Stimulated activated naive CD8-positive, alpha-beta T cell treated with anti-CD3 and anti-CD28 coated beads, Interleukin-15, Interleukin-2, amounts not matched to agents 100 ng/mL and 50 ng/mL, for 24 hours (primary cell): ENCODE results near the gene UBR4.

ENCODE experiments used
- H3K27ac Mint-ChIP-seq: one replicate; pipeline ENCODE4 v1.8.0; 2021; ENCODE audit warnings: mild to moderate bottlenecking, mixed read lengths
- H3K27me3 Mint-ChIP-seq: one replicate; pipeline ENCODE4 v1.8.0; 2021; ENCODE audit warnings: mixed read lengths
- H3K36me3 Mint-ChIP-seq: one replicate; pipeline ENCODE4 v1.8.0; 2021; ENCODE audit warnings: low read depth, mixed read lengths
- H3K4me1 Mint-ChIP-seq: one replicate; pipeline ENCODE4 v1.8.0; 2021; ENCODE audit warnings: low read depth, mixed read lengths
- H3K4me3 Mint-ChIP-seq: one replicate; pipeline ENCODE4 v1.8.0; 2021; ENCODE audit warnings: mild to moderate bottlenecking, mixed read lengths
- H3K9me3 Mint-ChIP-seq: one replicate; pipeline ENCODE4 v1.8.0; 2021; ENCODE audit warnings: mixed read lengths

UBR4 gene

GRCh38 chr1:19120070-19120469 lies 90.0 kb downstream of the UBR4 start:
- H3K27me3 Mint-ChIP-seq: no peaks in the 10 kb centered on the region
- peaks cover 93% of the 10 kb centered on the region for H3K36me3 Mint-ChIP-seq
- H3K9me3 Mint-ChIP-seq: no peaks in the 10 kb centered on the region
- peaks cover 25% of the 10 kb centered on the region for H3K4me1 Mint-ChIP-seq
- H3K4me3 Mint-ChIP-seq: no peak overlapping the region
- no peak overlapping the region for H3K27ac Mint-ChIP-seq

GRCh38 chr1:19115082-19115808 lies 94.8 kb downstream of the UBR4 start:
- Mint-ChIP-seq H3K4me3 (no peak overlapping the region), H3K27me3 (no peaks in the 10 kb centered on the region), H3K4me1 (no peaks in the 10 kb centered on the region), H3K9me3 (no peaks in the 10 kb centered on the region), H3K36me3 (peaks cover 90% of the 10 kb centered on the region), H3K27ac (peak overlapping the region; percentile 26)

GRCh38 chr1:19113697-19114092 lies 96.4 kb downstream of the UBR4 start:
- H3K4me1 Mint-ChIP-seq: no peaks in the 10 kb centered on the region
- no peak overlapping the region for H3K4me3 Mint-ChIP-seq
- no peak overlapping the region for H3K27ac Mint-ChIP-seq
- peaks cover 90% of the 10 kb centered on the region for H3K36me3 Mint-ChIP-seq
- H3K9me3 Mint-ChIP-seq: no peaks in the 10 kb centered on the region
- no peaks in the 10 kb centered on the region for H3K27me3 Mint-ChIP-seq

- no peaks in the 10 kb centered on the region for H3K27me3 Mint-ChIP-seq
- no peaks in the 10 kb centered on the region for H3K4me1 Mint-ChIP-seq
- H3K4me3 Mint-ChIP-seq: no peak overlapping the region
- peaks cover 92% of the 10 kb centered on the region for H3K36me3 Mint-ChIP-seq
- H3K27ac Mint-ChIP-seq: no peak overlapping the region
- no peaks in the 10 kb centered on the region for H3K9me3 Mint-ChIP-seq
These were observed 97.0 kb downstream of the UBR4 start for GRCh38 chr1:19112891-19113696.

GRCh38 chr1:19110257-19110927 lies 99.7 kb downstream of the UBR4 start:
- H3K27ac Mint-ChIP-seq: no peak overlapping the region
- no peaks in the 10 kb centered on the region for H3K27me3 Mint-ChIP-seq
- peaks cover 93% of the 10 kb centered on the region for H3K36me3 Mint-ChIP-seq
- no peaks in the 10 kb centered on the region for H3K9me3 Mint-ChIP-seq
- no peaks in the 10 kb centered on the region for H3K4me1 Mint-ChIP-seq
- H3K4me3 Mint-ChIP-seq: no peak overlapping the region

GRCh38 chr1:19109545-19109944 lies 100.5 kb downstream of the UBR4 start:
- H3K36me3 Mint-ChIP-seq: peaks cover 91% of the 10 kb centered on the region
- H3K4me1 Mint-ChIP-seq: no peaks in the 10 kb centered on the region
- H3K27me3 Mint-ChIP-seq: no peaks in the 10 kb centered on the region

GRCh38 chr1:19101244-19101643 lies 108.8 kb downstream of the UBR4 start:
- no peaks in the 10 kb centered on the region for H3K4me1 Mint-ChIP-seq
- H3K36me3 Mint-ChIP-seq: peaks cover 91% of the 10 kb centered on the region
- no peaks in the 10 kb centered on the region for H3K27me3 Mint-ChIP-seq
- no peak overlapping the region for H3K4me3 Mint-ChIP-seq
- H3K9me3 Mint-ChIP-seq: no peaks in the 10 kb centered on the region
- no peak overlapping the region for H3K27ac Mint-ChIP-seq

More at GRCh38 chr1:19109545-19109944, 100.5 kb downstream of the UBR4 start:
- Mint-ChIP-seq H3K27ac (peak overlapping the region; percentile 29), H3K9me3 (no peaks in the 10 kb centered on the region), H3K4me3 (no peak overlapping the region)

GRCh38 chr1:19100028-19100427 lies 110.0 kb downstream of the UBR4 start:
- Mint-ChIP-seq H3K27me3 (no peaks in the 10 kb centered on the region), H3K4me1 (no peaks in the 10 kb centered on the region), H3K4me3 (no peak overlapping the region), H3K27ac (no peak overlapping the region), H3K36me3 (peaks cover 89% of the 10 kb centered on the region), H3K9me3 (no peaks in the 10 kb centered on the region)

- Mint-ChIP-seq H3K4me1 (no peaks in the 10 kb centered on the region), H3K9me3 (no peaks in the 10 kb centered on the region), H3K36me3 (peaks cover 88% of the 10 kb centered on the region), H3K27ac (no peak overlapping the region), H3K27me3 (no peaks in the 10 kb centered on the region), H3K4me3 (no peak overlapping the region)
These were observed 113.1 kb downstream of the UBR4 start for GRCh38 chr1:19096990-19097389.

- no peak overlapping the region for H3K27ac Mint-ChIP-seq
- no peak overlapping the region for H3K4me3 Mint-ChIP-seq
- no peaks in the 10 kb centered on the region for H3K9me3 Mint-ChIP-seq
- no peaks in the 10 kb centered on the region for H3K4me1 Mint-ChIP-seq
- H3K27me3 Mint-ChIP-seq: no peaks in the 10 kb centered on the region
- H3K36me3 Mint-ChIP-seq: peaks cover 86% of the 10 kb centered on the region
These were observed 113.8 kb downstream of the UBR4 start for GRCh38 chr1:19096036-19096833.

- no peaks in the 10 kb centered on the region for H3K9me3 Mint-ChIP-seq
- H3K4me1 Mint-ChIP-seq: peaks cover 33% of the 10 kb centered on the region
- H3K36me3 Mint-ChIP-seq: peaks cover 84% of the 10 kb centered on the region
- H3K4me3 Mint-ChIP-seq: no peak overlapping the region
- H3K27me3 Mint-ChIP-seq: no peaks in the 10 kb centered on the region
- no peak overlapping the region for H3K27ac Mint-ChIP-seq
These were observed 118.7 kb downstream of the UBR4 start for GRCh38 chr1:19091196-19091953.

- Mint-ChIP-seq H3K4me1 (peaks cover 33% of the 10 kb centered on the region), H3K4me3 (no peak overlapping the region), H3K9me3 (no peaks in the 10 kb centered on the region), H3K27ac (peak overlapping the region; percentile 13), H3K36me3 (peaks cover 82% of the 10 kb centered on the region), H3K27me3 (no peaks in the 10 kb centered on the region)
These were observed 120.5 kb downstream of the UBR4 start for GRCh38 chr1:19089524-19089923.

- H3K4me3 Mint-ChIP-seq: no peak overlapping the region
- H3K9me3 Mint-ChIP-seq: no peaks in the 10 kb centered on the region
- H3K27me3 Mint-ChIP-seq: no peaks in the 10 kb centered on the region
- peaks cover 33% of the 10 kb centered on the region for H3K4me1 Mint-ChIP-seq
- peaks cover 83% of the 10 kb centered on the region for H3K36me3 Mint-ChIP-seq
- H3K27ac Mint-ChIP-seq: peak overlapping the region; percentile 13
These were observed 121.2 kb downstream of the UBR4 start for GRCh38 chr1:19088717-19089442.
